CD4-positive, alpha-beta T cell treated with Interleukin-21 for 1 hour (primary cell): ENCODE results near the gene GAL3ST1.
"Not testable (repeated sequence)": the region's sequence is repeated elsewhere in the genome, so short reads cannot be mapped to it uniquely, and the experiment has no call there.

Experiments used
- DNase-seq: peaks from one replicate; pipeline ENCODE4 v3.0.0-alpha.2; 2020

The GAL3ST1 gene

GRCh38 chr22:30592360-30592713 lies 17.9 kb upstream of the GAL3ST1 start:
- not testable (repeated sequence) for DNase-seq

- DNase-seq: peak; percentile 98
Measured at GRCh38 chr22:30591588-30592359, 17.3 kb upstream of the GAL3ST1 start, which contains the start of gene PES1. Gene PES1 (minus strand): TSS chr22:30591910. CDS start chr22:30591833, 77 bp downstream.

- no peak for DNase-seq
Measured at GRCh38 chr22:30591191-30591587, 16.7 kb upstream of the GAL3ST1 start.

GRCh38 chr22:30586414-30586813 lies 11.9 kb upstream of the GAL3ST1 start:
- no peak for DNase-seq

GRCh38 chr22:30584441-30584840 lies 10.0 kb upstream of the GAL3ST1 start:
- no peak for DNase-seq

GRCh38 chr22:30582788-30583545 lies 8.5 kb upstream of the GAL3ST1 start:
- no peak for DNase-seq

- DNase-seq: no peak
Measured at GRCh38 chr22:30582051-30582450, 7.6 kb upstream of the GAL3ST1 start.

GRCh38 chr22:30580896-30581295 lies 6.4 kb upstream of the GAL3ST1 start:
- no peak for DNase-seq

GRCh38 chr22:30578481-30578880 lies 4.0 kb upstream of the GAL3ST1 start:
- DNase-seq: no peak

- DNase-seq: no peak
Measured at GRCh38 chr22:30575859-30576258, 1.4 kb upstream of the GAL3ST1 start.

- no peak for DNase-seq
Measured at GRCh38 chr22:30574997-30575671, 669 bp upstream of the GAL3ST1 start.

GRCh38 chr22:30573594-30574094 lies 821 bp downstream of the GAL3ST1 start:
- no peak for DNase-seq

GRCh38 chr22:30572840-30573593 lies 1.4 kb downstream of the GAL3ST1 start:
- no peak for DNase-seq

- DNase-seq: no peak
Measured at GRCh38 chr22:30572210-30572609, 2.3 kb downstream of the GAL3ST1 start.

- DNase-seq: no peak
Measured at GRCh38 chr22:30569674-30570202, 4.7 kb downstream of the GAL3ST1 start.

- DNase-seq: no peak
Measured at GRCh38 chr22:30568137-30568805, 6.2 kb downstream of the GAL3ST1 start.

- DNase-seq: not testable (repeated sequence)
Measured at GRCh38 chr22:30567277-30567676, 7.2 kb downstream of the GAL3ST1 start.

- no peak for DNase-seq
Measured at GRCh38 chr22:30566125-30566524, 8.3 kb downstream of the GAL3ST1 start.

GRCh38 chr22:30565341-30565740 lies 9.1 kb downstream of the GAL3ST1 start:
- DNase-seq: no peak

GRCh38 chr22:30564761-30565119 lies 9.7 kb downstream of the GAL3ST1 start:
- no peak for DNase-seq

- no peak for DNase-seq
Measured at GRCh38 chr22:30564045-30564760, 10.3 kb downstream of the GAL3ST1 start.
